NCI-H748 treated with DMSO at 0.1 percent for 48 hours (cell line): ENCODE measurements around the gene BCAN.
"Not testable (repeated sequence)": the region's sequence is repeated elsewhere in the genome, so short reads cannot be mapped to it uniquely, and the experiment has no call there.

ENCODE experiments used
- DNase-seq: peaks from one replicate; lab custom pipeline; 2025; lab: John Stamatoyannopoulos, UW

The BCAN gene, protein sequence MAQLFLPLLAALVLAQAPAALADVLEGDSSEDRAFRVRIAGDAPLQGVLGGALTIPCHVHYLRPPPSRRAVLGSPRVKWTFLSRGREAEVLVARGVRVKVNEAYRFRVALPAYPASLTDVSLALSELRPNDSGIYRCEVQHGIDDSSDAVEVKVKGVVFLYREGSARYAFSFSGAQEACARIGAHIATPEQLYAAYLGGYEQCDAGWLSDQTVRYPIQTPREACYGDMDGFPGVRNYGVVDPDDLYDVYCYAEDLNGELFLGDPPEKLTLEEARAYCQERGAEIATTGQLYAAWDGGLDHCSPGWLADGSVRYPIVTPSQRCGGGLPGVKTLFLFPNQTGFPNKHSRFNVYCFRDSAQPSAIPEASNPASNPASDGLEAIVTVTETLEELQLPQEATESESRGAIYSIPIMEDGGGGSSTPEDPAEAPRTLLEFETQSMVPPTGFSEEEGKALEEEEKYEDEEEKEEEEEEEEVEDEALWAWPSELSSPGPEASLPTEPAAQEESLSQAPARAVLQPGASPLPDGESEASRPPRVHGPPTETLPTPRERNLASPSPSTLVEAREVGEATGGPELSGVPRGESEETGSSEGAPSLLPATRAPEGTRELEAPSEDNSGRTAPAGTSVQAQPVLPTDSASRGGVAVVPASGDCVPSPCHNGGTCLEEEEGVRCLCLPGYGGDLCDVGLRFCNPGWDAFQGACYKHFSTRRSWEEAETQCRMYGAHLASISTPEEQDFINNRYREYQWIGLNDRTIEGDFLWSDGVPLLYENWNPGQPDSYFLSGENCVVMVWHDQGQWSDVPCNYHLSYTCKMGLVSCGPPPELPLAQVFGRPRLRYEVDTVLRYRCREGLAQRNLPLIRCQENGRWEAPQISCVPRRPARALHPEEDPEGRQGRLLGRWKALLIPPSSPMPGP

GRCh38 chr1:156641761-156642264 is at the start of gene BCAN:
TSS of gene BCAN (plus strand) at chr1:156642117. CDS start at chr1:156646055, 3,938 bp downstream.
- DNase-seq, result peak; percentile 35

DNA sequence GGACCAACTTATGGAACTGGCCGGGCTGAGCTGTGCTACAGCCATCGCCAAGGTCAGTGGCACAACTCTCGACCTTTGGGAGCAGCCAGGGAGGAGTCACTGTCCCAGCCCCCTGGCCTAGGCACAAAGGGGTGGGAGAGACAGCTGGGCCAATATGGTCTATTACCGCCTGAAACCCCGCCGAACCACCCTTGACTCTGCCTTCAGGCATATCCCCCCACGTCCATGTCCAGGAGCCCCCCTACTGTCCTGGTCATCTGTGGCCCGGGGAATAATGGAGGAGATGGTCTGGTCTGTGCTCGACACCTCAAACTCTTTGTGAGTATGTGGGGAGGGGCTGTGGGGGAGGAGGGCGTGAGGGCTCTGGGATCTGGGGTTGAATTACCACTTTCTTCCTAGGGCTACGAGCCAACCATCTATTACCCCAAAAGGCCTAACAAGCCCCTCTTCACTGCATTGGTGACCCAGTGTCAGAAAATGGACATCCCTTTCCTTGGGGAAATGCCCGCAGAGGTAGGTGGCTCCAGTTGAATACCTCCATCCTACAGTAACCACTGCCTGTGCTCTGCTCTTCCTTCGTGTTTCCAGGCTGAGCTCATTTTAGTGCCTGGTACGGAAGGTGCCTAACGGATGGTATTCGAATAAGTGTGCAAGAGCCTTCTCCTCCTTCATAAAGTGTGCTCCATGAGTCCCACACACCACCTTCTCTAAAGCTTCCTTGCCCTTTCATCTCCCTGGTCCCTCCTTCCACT is 49.6 kb upstream of the BCAN start:
- DNase-seq, result no peak

- DNase-seq, result no peak
These were observed 48.8 kb upstream of the BCAN start for GRCh38 chr1:156592910-156593660.

GRCh38 chr1:156593661-156593989 is 48.3 kb upstream of the BCAN start:
- no peak for DNase-seq

DNA sequence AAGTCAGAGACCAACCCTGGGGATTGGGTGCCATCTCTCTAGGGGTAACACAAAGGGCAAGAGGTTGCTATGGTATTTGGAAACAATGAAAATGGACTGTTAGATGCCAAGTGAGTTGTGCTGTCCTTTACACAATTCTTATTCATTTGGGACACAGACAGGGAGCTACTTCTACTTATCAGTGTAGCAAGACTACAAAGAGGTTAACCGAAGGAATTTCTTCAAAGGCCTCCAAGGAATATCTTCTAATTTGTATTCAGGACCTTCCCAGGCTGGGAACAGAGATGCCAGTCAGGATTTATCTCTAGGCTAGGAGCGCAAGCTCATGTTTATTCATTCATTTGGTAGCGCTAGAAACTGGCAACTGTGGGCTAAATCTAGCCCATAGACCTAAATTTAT is 47.7 kb upstream of the BCAN start:
- DNase-seq, result no peak

- no peak for DNase-seq
These were observed 46.9 kb upstream of the BCAN start for GRCh38 chr1:156595016-156595415.

- DNase-seq, result no peak
These were observed 45.5 kb upstream of the BCAN start for GRCh38 chr1:156596426-156596825.

DNA sequence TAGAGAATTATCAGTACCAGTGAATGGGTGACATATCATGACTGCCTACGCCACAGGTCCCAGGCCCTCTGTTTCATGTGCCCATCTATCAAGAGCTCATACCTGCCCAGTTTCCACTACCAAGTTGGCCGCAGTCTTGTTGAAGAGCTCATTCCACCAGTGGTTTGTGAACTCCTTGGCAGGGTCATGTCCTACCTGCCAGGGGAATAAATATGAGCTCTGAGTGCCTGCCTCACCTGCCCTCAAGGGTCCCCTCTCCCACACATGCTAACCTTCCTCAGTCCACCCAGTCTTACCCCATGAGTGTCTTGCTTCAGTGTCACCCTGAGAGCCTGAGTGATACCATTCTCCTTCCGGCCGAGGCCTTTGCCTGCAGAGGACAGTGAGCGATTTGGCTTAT is 43.8 kb upstream of the BCAN start:
- no peak for DNase-seq

DNA sequence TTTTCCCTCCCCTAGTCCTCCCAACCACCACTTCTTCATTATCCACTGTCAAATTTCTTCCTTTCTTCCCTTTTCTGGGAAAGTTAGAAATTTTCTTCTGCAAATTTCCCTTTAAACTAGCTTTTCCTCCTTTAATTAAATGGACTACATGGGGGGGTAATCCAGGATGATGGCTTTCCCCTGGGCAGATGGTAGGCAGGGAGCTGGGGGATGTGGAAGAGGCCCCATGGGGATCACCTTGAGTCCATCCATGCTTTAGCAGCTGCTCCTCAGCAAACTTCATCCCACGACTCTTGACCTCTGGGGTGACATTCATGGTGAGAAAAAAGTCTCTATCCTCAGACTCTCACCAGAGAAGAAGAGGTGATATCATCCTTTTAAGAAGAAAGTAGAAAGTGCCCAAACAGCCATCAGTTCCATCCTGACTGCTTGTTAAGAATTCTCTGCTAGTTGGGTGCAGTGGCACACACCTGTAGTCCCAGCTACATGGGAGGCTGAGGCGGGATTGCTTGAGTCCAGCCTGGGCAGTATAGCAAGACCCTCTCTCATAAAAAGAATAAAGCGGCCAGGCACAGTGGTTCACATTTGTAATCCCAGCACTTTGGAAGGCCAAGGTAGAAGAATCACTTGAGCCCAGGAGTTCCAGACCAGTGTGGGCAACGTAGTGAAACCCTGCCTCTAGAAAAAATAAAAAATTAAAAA is 43.0 kb upstream of the BCAN start:
- no peak for DNase-seq

GRCh38 chr1:156599811-156600210 is 42.1 kb upstream of the BCAN start:
- DNase-seq, result no peak

GRCh38 chr1:156600733-156601121 is 41.2 kb upstream of the BCAN start:
- no peak for DNase-seq

GRCh38 chr1:156601122-156601830 is 40.6 kb upstream of the BCAN start, which contains the start of gene GPATCH4:
TSS of gene GPATCH4 (minus strand) at chr1:156601479.
- peak; percentile 72 for DNase-seq

GRCh38 chr1:156601892-156602291 is 40.0 kb upstream of the BCAN start:
- DNase-seq, result no peak

GRCh38 chr1:156602557-156602993 is 39.3 kb upstream of the BCAN start:
- DNase-seq, result peak; percentile 10

GRCh38 chr1:156607344-156607743 is 34.6 kb upstream of the BCAN start:
- not testable (repeated sequence) for DNase-seq

GRCh38 chr1:156608036-156608674 is 33.8 kb upstream of the BCAN start:
- DNase-seq, result peak; percentile 67

GRCh38 chr1:156608981-156609380 is 32.9 kb upstream of the BCAN start:
- DNase-seq, result peak; percentile 17

DNA sequence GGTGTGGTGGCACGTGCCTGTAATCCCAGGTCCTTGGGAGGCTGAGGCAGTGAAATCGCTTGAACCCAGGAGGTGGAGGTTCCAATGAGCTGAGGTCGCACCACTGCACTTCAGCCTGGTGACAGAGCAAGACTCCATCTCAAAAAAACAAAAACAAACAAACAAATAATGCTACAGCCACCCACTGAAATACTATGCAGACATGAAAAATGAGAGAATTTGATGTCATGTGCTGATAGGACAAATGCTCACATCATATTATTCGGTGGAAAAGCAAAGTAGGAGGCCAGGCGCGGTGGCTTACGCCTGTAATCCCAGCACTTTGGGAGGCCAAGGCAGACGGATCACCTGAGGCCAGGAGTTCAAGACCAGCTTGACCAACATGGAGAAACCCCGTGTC is 31.8 kb upstream of the BCAN start:
- not testable (repeated sequence) for DNase-seq

DNA sequence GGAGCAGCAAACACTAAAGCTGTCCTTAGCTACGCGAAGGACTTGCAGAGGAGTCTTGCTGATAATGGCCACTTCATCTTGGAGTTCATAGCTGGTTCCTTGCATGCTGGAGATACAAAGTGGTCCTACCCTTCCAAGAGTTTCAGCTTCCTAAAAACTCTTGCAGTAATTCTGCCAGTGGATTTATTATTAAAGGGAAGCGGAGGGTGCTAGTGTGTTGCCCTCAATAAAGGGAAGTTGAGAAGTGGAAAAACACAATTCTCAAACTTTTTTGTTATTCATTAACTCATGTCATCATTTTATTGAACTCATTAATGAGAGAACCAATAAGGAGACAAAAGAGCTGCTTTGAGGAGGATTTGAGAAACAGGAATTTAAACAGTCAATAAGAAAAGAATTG is 29.3 kb upstream of the BCAN start:
- DNase-seq, result no peak

GRCh38 chr1:156615946-156616345 is 26.0 kb upstream of the BCAN start:
- no peak for DNase-seq
